ENCODE data around the gene CPS1.

DNA sequence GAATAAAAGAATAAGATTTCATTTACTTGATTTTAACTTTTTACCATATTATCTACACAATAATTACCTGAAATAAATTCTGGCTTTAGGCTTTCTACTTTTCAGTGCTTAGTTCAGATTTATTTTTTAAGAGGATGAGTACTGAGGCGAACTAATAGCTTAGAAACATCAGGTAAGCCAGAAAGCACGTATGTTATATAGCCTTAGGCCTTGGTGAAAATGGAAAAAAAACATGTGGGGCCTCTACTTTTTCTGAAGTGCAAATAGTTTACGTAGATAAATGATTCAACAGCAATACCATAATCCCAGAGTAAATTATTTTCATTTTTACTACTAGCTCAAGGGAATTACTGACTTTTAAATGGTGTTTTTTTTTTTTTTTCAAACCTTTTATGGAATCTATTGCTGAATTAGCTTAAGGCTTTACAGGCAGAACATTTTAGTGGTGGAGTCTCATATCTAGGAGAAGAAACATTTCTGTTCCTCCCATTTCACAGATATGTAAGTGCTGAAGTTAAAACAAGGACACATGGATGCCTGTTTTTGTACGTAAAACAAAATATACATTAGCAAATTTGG is 6.2 kb downstream of the CPS1 start:
- no peak for TF ChIP-seq ZNF155 (tag by site-specific recombination; IDR thresholded peaks at IDR 0.05)
- TF ChIP-seq ZNF561 (tag by site-specific recombination; IDR thresholded peaks at IDR 0.05; ENCODE audit: borderline replicate concordance), result no peak
- TF ChIP-seq, protein P1, sequence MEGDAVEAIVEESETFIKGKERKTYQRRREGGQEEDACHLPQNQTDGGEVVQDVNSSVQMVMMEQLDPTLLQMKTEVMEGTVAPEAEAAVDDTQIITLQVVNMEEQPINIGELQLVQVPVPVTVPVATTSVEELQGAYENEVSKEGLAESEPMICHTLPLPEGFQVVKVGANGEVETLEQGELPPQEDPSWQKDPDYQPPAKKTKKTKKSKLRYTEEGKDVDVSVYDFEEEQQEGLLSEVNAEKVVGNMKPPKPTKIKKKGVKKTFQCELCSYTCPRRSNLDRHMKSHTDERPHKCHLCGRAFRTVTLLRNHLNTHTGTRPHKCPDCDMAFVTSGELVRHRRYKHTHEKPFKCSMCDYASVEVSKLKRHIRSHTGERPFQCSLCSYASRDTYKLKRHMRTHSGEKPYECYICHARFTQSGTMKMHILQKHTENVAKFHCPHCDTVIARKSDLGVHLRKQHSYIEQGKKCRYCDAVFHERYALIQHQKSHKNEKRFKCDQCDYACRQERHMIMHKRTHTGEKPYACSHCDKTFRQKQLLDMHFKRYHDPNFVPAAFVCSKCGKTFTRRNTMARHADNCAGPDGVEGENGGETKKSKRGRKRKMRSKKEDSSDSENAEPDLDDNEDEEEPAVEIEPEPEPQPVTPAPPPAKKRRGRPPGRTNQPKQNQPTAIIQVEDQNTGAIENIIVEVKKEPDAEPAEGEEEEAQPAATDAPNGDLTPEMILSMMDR (tag by site-specific recombination; IDR thresholded peaks at IDR 0.05), result no peak
